ENCODE data around the gene CCDC154. TPM values are rescaled to one million over a fixed set of nuclear protein-coding genes. Genes with fewer than 3 reads are reported as not detected.

Gene CCDC154
- total RNA-seq, 4 donors from 2014 or later, result 0.34 to 3.5 (median 0.39) TPM; not detected in 1

GRCh38 chr16:1455190-1456171, 11.1 kb upstream of the CCDC154 start:
- WGBS, result 96% methylated on average over 23 of the region's 41 CpGs
- no peak overlapping the region for H3K27ac ChIP-seq
- no peak for DNase-seq (ENCODE audit: low spot score in 2 of 2)
- no peaks in the 10 kb centered on the region for H3K9me3 ChIP-seq
- H3K36me3 ChIP-seq, result peaks cover 93% of the 10 kb centered on the region
- H3K4me3 ChIP-seq, result no peak overlapping the region
- H3K4me1 ChIP-seq, result no peaks in the 10 kb centered on the region
- H3K27me3 ChIP-seq, result no peaks in the 10 kb centered on the region
- TF ChIP-seq EP300 (IDR thresholded peaks at IDR 0.05) (no peak), POLR2A (IDR thresholded peaks at IDR 0.05) (no peak), POLR2AphosphoS5 (IDR thresholded peaks at IDR 0.05) (no peak)
- TF ChIP-seq, protein P1, sequence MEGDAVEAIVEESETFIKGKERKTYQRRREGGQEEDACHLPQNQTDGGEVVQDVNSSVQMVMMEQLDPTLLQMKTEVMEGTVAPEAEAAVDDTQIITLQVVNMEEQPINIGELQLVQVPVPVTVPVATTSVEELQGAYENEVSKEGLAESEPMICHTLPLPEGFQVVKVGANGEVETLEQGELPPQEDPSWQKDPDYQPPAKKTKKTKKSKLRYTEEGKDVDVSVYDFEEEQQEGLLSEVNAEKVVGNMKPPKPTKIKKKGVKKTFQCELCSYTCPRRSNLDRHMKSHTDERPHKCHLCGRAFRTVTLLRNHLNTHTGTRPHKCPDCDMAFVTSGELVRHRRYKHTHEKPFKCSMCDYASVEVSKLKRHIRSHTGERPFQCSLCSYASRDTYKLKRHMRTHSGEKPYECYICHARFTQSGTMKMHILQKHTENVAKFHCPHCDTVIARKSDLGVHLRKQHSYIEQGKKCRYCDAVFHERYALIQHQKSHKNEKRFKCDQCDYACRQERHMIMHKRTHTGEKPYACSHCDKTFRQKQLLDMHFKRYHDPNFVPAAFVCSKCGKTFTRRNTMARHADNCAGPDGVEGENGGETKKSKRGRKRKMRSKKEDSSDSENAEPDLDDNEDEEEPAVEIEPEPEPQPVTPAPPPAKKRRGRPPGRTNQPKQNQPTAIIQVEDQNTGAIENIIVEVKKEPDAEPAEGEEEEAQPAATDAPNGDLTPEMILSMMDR (IDR thresholded peaks at IDR 0.05), result no peak

DNA sequence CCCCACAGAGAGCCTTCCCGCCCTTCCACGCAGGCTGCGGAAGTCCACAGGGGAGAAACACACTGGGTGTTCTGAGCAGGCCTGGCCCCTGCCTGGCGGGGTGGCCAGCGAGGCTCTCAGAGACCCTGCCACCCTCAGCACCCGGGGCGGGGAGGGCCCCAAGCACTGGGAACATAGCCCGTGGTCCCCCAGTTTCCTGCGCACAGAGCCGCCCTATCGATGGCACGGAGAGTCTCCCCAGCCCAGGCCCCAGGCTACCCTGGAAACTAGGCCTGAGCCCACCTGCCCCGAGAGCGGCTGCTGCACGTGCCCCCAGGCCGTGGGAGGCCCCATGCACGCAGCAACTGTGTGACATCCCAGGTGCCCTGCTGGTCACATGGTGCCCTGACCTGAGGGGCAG, 10.2 kb upstream of the CCDC154 start:
- Histone ChIP-seq H3K4me1 (no peaks in the 10 kb centered on the region), H3K4me3 (no peak overlapping the region), H3K27ac (no peak overlapping the region), H3K36me3 (peaks cover 95% of the 10 kb centered on the region), H3K27me3 (no peaks in the 10 kb centered on the region), H3K9me3 (no peaks in the 10 kb centered on the region)
- 89% methylated on average over 17 of the region's 17 CpGs for WGBS
- DNase-seq (ENCODE audit: low spot score in 2 of 2), result no peak
- TF ChIP-seq POLR2AphosphoS5 (IDR thresholded peaks at IDR 0.05) (no peak), POLR2A (IDR thresholded peaks at IDR 0.05) (no peak), EP300 (IDR thresholded peaks at IDR 0.05) (no peak)
- TF ChIP-seq, protein P1 (IDR thresholded peaks at IDR 0.05), result no peak

DNA sequence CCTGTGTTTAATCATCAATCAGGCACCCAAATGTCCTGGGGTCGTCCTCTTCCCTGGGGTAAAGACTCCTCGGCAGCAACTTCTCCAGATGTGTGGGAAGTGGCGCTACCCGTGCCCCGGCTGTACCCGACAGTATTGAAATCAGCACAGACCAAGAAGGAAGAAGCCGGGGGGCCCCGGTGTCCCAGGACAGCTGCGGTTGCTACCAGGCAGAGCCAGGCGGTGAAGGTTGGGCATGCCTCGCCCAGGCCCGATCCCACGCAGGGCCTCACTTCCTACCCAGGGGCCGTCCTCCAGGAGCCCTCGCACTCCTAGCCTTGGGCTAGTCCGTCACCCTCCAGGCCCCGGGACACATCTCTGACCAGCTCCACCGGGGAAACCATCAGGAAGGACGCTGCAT, 9.0 kb upstream of the CCDC154 start:
- TF ChIP-seq POLR2A (IDR thresholded peaks at IDR 0.05) (no peak), POLR2AphosphoS5 (IDR thresholded peaks at IDR 0.05) (no peak), EP300 (IDR thresholded peaks at IDR 0.05) (no peak)
- TF ChIP-seq, protein P1 (IDR thresholded peaks at IDR 0.05), result no peak
- Histone ChIP-seq H3K9me3 (no peaks in the 10 kb centered on the region), H3K27ac (no peak overlapping the region), H3K4me3 (no peak overlapping the region), H3K36me3 (peaks cover 100% of the 10 kb centered on the region), H3K27me3 (no peaks in the 10 kb centered on the region), H3K4me1 (no peaks in the 10 kb centered on the region)
- WGBS, result 92% methylated on average over 16 of the region's 19 CpGs
- no peak for DNase-seq (ENCODE audit: low spot score in 2 of 2)

DNA sequence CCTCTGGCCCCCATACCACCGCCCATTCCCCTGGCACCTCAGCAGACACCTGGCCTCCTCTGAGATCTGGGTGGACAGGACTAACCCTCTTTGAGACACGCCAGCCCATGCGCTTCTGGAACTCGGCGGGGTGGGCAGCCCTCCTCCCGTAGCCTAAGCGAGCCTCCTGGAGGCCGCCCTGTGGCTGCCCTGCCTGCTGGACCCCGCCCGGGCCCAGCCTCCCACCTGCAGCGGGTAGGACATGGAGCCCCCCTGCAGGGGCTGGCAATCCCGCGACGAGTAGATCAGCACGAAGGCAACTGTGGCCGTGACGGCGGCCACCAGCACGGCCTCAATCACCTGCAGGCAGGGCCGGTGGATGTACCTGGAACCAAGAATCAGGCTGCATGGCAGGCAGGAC, 8.2 kb upstream of the CCDC154 start:
- 93% methylated on average over 10 of the region's 20 CpGs for whole genome bisulfite sequencing
- H3K36me3 ChIP-seq, result peaks cover 100% of the 10 kb centered on the region
- DNase-seq (ENCODE audit: low spot score in 2 of 2), result no peak
- no peaks in the 10 kb centered on the region for H3K27me3 ChIP-seq
- H3K9me3 ChIP-seq, result no peaks in the 10 kb centered on the region
- no peaks in the 10 kb centered on the region for H3K4me1 ChIP-seq
- TF ChIP-seq, protein P1 (IDR thresholded peaks at IDR 0.05), result no peak
- TF ChIP-seq POLR2AphosphoS5 (IDR thresholded peaks at IDR 0.05) (no peak), POLR2A (IDR thresholded peaks at IDR 0.05) (no peak), EP300 (IDR thresholded peaks at IDR 0.05) (no peak)
- no peak overlapping the region for H3K27ac ChIP-seq
- H3K4me3 ChIP-seq, result no peak overlapping the region

- H3K36me3 ChIP-seq, result peaks cover 100% of the 10 kb centered on the region
- H3K4me3 ChIP-seq, result no peak overlapping the region
- 90% methylated on average over 17 of the region's 34 CpGs for WGBS
Observed at GRCh38 chr16:1451702-1452392, 7.5 kb upstream of the CCDC154 start.

More at GRCh38 chr16:1451702-1452392, 7.5 kb upstream of the CCDC154 start:
- no peaks in the 10 kb centered on the region for H3K9me3 ChIP-seq
- H3K27me3 ChIP-seq, result no peaks in the 10 kb centered on the region
- no peak for TF ChIP-seq POLR2AphosphoS5 (IDR thresholded peaks at IDR 0.05)
- TF ChIP-seq POLR2A (IDR thresholded peaks at IDR 0.05), result no peak
- TF ChIP-seq, protein P1 (IDR thresholded peaks at IDR 0.05), result no peak
- no peak for TF ChIP-seq EP300 (IDR thresholded peaks at IDR 0.05)
- DNase-seq (ENCODE audit: low spot score in 2 of 2), result no peak
- no peak overlapping the region for H3K27ac ChIP-seq
- no peaks in the 10 kb centered on the region for H3K4me1 ChIP-seq

All from suprapubic skin (tissue), 4 donors.